22Rv1 (cell line): ENCODE data around the gene OAT.

Source experiments
- CTCF ChIP-seq: fragments of 450-650 bp; IDR thresholded peaks from 2 replicates; pipeline ENCODE4 v1.5.1; 2017; ENCODE audit warnings: mild to moderate bottlenecking
- ZFX ChIP-seq: fragments of 450-650 bp; IDR thresholded peaks from 2 replicates; pipeline ENCODE4 v1.6.1; 2017; ENCODE audit warnings: antibody characterized with exemption, borderline replicate concordance

- TF ChIP-seq CTCF (no peak), ZFX (no peak)
Measured at GRCh38 chr10:124378881-124379471, 39.7 kb downstream of the OAT start.
